BLaER1 treated with 17β-estradiol and CSF1 and Interleukin-3, amounts not matched to agents 10 nM and 100 nM (cell line): Measurements from ENCODE around the gene NFATC3.
A peak's percentile ranks its signal among the peaks of the same experiment; 100 is the strongest.

Experiments used
- H3K27ac ChIP-seq, 11 experiments: shearing (Covaris generic); formaldehyde crosslinking; 2 replicates each; pipeline ENCODE4 v1.8.1; 2022
- H3K27me3 ChIP-seq, 11 experiments: shearing (Covaris generic); formaldehyde crosslinking; 2 replicates each; pipeline ENCODE4 v1.8.1; 2022
- H3K36me3 ChIP-seq, 11 experiments: shearing (Covaris generic); formaldehyde crosslinking; 2 replicates each; pipeline ENCODE4 v1.8.1; 2022
- H3K4me1 ChIP-seq, 10 experiments: shearing (Covaris generic); formaldehyde crosslinking; 2 replicates each; pipeline ENCODE4 v1.8.1; 2022
- H3K4me2 ChIP-seq, 11 experiments: shearing (Covaris generic); formaldehyde crosslinking; 2 replicates each; pipeline ENCODE4 v1.8.1; 2022
- H3K4me3 ChIP-seq, 10 experiments: shearing (Covaris generic); formaldehyde crosslinking; 2 replicates each; pipeline ENCODE4 v1.8.1; 2022
- H3K9ac ChIP-seq, 11 experiments: shearing (Covaris generic); formaldehyde crosslinking; 2 replicates each; pipeline ENCODE4 v1.8.1; 2022
- H3K9me3 ChIP-seq, 11 experiments: shearing (Covaris generic); formaldehyde crosslinking; replicated peaks in 1 of 11; 2 replicates each; pipeline ENCODE4 v1.8.1; 2022
- H4K20me1 ChIP-seq, 11 experiments: shearing (Covaris generic); formaldehyde crosslinking; 2 replicates each; pipeline ENCODE4 v1.8.1; 2022
- Cebpa-rat ChIP-seq, 11 experiments: shearing (Covaris generic); IDR thresholded peaks; 2 replicates each; pipeline ENCODE4 v1.8.1; 2022

The NFATC3 gene

GRCh38 chr16:68200088-68200783 lies 115.1 kb downstream of the NFATC3 start:
- Histone ChIP-seq H3K27ac (no peak overlapping the region), H3K4me3 (no peak overlapping the region), H3K9ac (no peak overlapping the region; a peak in 1 of 22 replicates), H4K20me1 (peaks cover 8 to 61% (median 23%) of the 10 kb centered on the region in 11 experiments; a peak in 14 of 22 replicates), H3K36me3 (peaks cover 10 to 81% (median 52%) of the 10 kb centered on the region in 11 experiments; a peak in 21 of 22 replicates), H3K27me3 (no peaks in the 10 kb centered on the region), H3K4me2 (peak overlapping the region in 2 of 11 experiments; percentile 15 to 26; a peak in 2 of 22 replicates), H3K9me3 (no peaks in the 10 kb centered on the region), H3K4me1 (peaks cover 0 to 26% (median 15%) of the 10 kb centered on the region in 10 experiments; a peak in 18 of 20 replicates)
- TF ChIP-seq Cebpa-rat (IDR thresholded peaks at IDR 0.05): no peak

- TF ChIP-seq Cebpa-rat (IDR thresholded peaks at IDR 0.05): no peak
Observed at GRCh38 chr16:68202091-68202519, 116.9 kb downstream of the NFATC3 start.

GRCh38 chr16:68206245-68206644 lies 121.1 kb downstream of the NFATC3 start:
- Histone ChIP-seq H3K27ac (no peak overlapping the region), H3K9ac (no peak overlapping the region), H3K4me3 (no peak overlapping the region), H4K20me1 (peaks cover 5 to 74% (median 18%) of the 10 kb centered on the region in 11 experiments; a peak in 14 of 22 replicates), H3K4me2 (no peak overlapping the region), H3K9me3 (no peaks in the 10 kb centered on the region; a peak in 1 of 22 replicates), H3K36me3 (peaks cover 25 to 87% (median 57%) of the 10 kb centered on the region in 11 experiments), H3K27me3 (no peaks in the 10 kb centered on the region), H3K4me1 (peaks cover 0 to 12% (median 6%) of the 10 kb centered on the region in 10 experiments; a peak in 10 of 20 replicates)
- no peak for TF ChIP-seq Cebpa-rat (IDR thresholded peaks at IDR 0.05)

More at GRCh38 chr16:68202091-68202519, 116.9 kb downstream of the NFATC3 start:
- peaks cover 10 to 77% (median 44%) of the 10 kb centered on the region in 11 experiments; a peak in 21 of 22 replicates for H3K36me3 ChIP-seq
- H3K4me2 ChIP-seq: peak overlapping the region in 2 of 11 experiments; percentile 12 to 14; a peak in 2 of 22 replicates
- no peak overlapping the region for H3K4me3 ChIP-seq
- peaks cover 8 to 72% (median 23%) of the 10 kb centered on the region in 11 experiments; a peak in 14 of 22 replicates for H4K20me1 ChIP-seq
- H3K4me1 ChIP-seq: peaks cover 0 to 26% (median 15%) of the 10 kb centered on the region in 10 experiments; a peak in 18 of 20 replicates
- H3K9ac ChIP-seq: no peak overlapping the region
- H3K9me3 ChIP-seq: no peaks in the 10 kb centered on the region
- no peak overlapping the region for H3K27ac ChIP-seq
- no peaks in the 10 kb centered on the region for H3K27me3 ChIP-seq

- Histone ChIP-seq H3K4me1 (peaks cover 0 to 19% (median 2%) of the 10 kb centered on the region in 10 experiments; a peak in 8 of 20 replicates), H3K9me3 (no peaks in the 10 kb centered on the region), H3K36me3 (peaks cover 12 to 85% (median 49%) of the 10 kb centered on the region in 11 experiments), H3K27me3 (no peaks in the 10 kb centered on the region), H4K20me1 (peaks cover 0 to 74% (median 19%) of the 10 kb centered on the region in 11 experiments; a peak in 13 of 22 replicates), H3K27ac (no peak overlapping the region), H3K9ac (no peak overlapping the region), H3K4me3 (no peak overlapping the region), H3K4me2 (no peak overlapping the region)
- no peak for TF ChIP-seq Cebpa-rat (IDR thresholded peaks at IDR 0.05)
Observed at GRCh38 chr16:68214726-68215125, 129.6 kb downstream of the NFATC3 start.

- Histone ChIP-seq H3K4me1 (peaks cover 0 to 19% (median 2%) of the 10 kb centered on the region in 10 experiments; a peak in 8 of 20 replicates), H3K9ac (0 out of 22 replicates have a peak overlapping the region, but pooled peaks of 1 of the 11 experiments have one; percentile 6), H3K27ac (no peak overlapping the region), H4K20me1 (peaks cover 0 to 76% (median 22%) of the 10 kb centered on the region in 11 experiments; a peak in 13 of 22 replicates), H3K4me2 (no peak overlapping the region), H3K27me3 (no peaks in the 10 kb centered on the region), H3K9me3 (no peaks in the 10 kb centered on the region), H3K36me3 (peaks cover 9 to 85% (median 47%) of the 10 kb centered on the region in 11 experiments; a peak in 20 of 22 replicates), H3K4me3 (no peak overlapping the region)
- TF ChIP-seq Cebpa-rat (IDR thresholded peaks at IDR 0.05): no peak
Observed at GRCh38 chr16:68215302-68215701, 130.1 kb downstream of the NFATC3 start.

- Histone ChIP-seq H3K4me3 (no peak overlapping the region), H3K9me3 (no peaks in the 10 kb centered on the region), H3K4me1 (peaks cover 0 to 19% (median 2%) of the 10 kb centered on the region in 10 experiments; a peak in 8 of 20 replicates), H3K4me2 (peak overlapping the region in 1 of 11 experiments; percentile 46; a peak in 1 of 22 replicates), H3K27me3 (no peaks in the 10 kb centered on the region), H4K20me1 (peaks cover 0 to 77% (median 26%) of the 10 kb centered on the region in 11 experiments; a peak in 14 of 22 replicates), H3K27ac (no peak overlapping the region), H3K9ac (no peak overlapping the region), H3K36me3 (peaks cover 12 to 84% (median 54%) of the 10 kb centered on the region in 11 experiments; a peak in 21 of 22 replicates)
- TF ChIP-seq Cebpa-rat (IDR thresholded peaks at IDR 0.05): no peak
Observed at GRCh38 chr16:68216240-68216639, 131.1 kb downstream of the NFATC3 start.

- Histone ChIP-seq H3K36me3 (peaks cover 6 to 87% (median 58%) of the 10 kb centered on the region in 11 experiments), H3K27me3 (no peaks in the 10 kb centered on the region), H3K9ac (no peak overlapping the region), H3K4me2 (peak overlapping the region in 3 of 11 experiments; percentile 18 to 46 (median 31); a peak in 5 of 22 replicates), H3K27ac (peak overlapping the region in 1 of 11 experiments; percentile 17; a peak in 1 of 22 replicates), H3K4me3 (no peak overlapping the region), H3K4me1 (peaks cover 0 to 19% (median 2%) of the 10 kb centered on the region in 10 experiments; a peak in 8 of 20 replicates), H3K9me3 (no peaks in the 10 kb centered on the region), H4K20me1 (peaks cover 0 to 79% (median 30%) of the 10 kb centered on the region in 11 experiments; a peak in 15 of 22 replicates)
- no peak for TF ChIP-seq Cebpa-rat (IDR thresholded peaks at IDR 0.05)
Observed at GRCh38 chr16:68217506-68217905, 132.3 kb downstream of the NFATC3 start.

- no peak overlapping the region for H3K9ac ChIP-seq
- no peak overlapping the region for H3K4me3 ChIP-seq
- no peaks in the 10 kb centered on the region for H3K27me3 ChIP-seq
- peaks cover 0 to 74% (median 26%) of the 10 kb centered on the region in 11 experiments; a peak in 14 of 22 replicates for H4K20me1 ChIP-seq
- peaks cover 0 to 19% (median 2%) of the 10 kb centered on the region in 10 experiments; a peak in 8 of 20 replicates for H3K4me1 ChIP-seq
- no peak overlapping the region for H3K27ac ChIP-seq
- peaks cover 8 to 91% (median 52%) of the 10 kb centered on the region in 11 experiments for H3K36me3 ChIP-seq
- H3K9me3 ChIP-seq: no peaks in the 10 kb centered on the region
- TF ChIP-seq Cebpa-rat (IDR thresholded peaks at IDR 0.05): no peak
- H3K4me2 ChIP-seq: no peak overlapping the region
Observed at GRCh38 chr16:68219725-68220351, 134.7 kb downstream of the NFATC3 start.
